ENCODE data around the gene CEP89.
"Not testable (repeated sequence)": the region's sequence is repeated elsewhere in the genome, so short reads cannot be mapped to it uniquely, and the experiment has no call there.

The CEP89 gene

GRCh38 chr19:32868206-32868950 lies 103.4 kb downstream of the CEP89 start:
- no peak for DNase-seq

DNA sequence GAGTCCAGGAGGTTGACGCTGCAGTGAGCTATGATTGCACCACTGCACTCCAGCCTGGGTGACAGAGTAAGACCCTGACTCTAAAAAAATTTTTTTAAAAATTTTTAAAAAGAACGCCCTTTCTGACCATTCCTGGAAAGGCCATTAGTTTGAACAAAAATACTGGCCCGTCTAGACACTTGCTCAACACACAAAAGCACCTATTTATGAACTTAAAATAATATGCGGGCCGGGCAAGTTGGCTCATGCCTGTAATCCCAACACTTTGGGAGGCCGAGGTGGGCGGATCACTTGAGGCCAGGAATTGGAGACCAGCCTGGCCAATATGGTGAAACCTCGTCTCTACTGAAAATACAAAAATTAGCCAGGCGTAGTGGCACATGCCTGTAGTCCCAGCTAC lies 104.3 kb downstream of the CEP89 start:
- DNase-seq = not testable (repeated sequence)

GRCh38 chr19:32866564-32867265 lies 105.0 kb downstream of the CEP89 start:
- DNase-seq = no peak

GRCh38 chr19:32866061-32866460 lies 105.7 kb downstream of the CEP89 start:
- DNase-seq = no peak

DNA sequence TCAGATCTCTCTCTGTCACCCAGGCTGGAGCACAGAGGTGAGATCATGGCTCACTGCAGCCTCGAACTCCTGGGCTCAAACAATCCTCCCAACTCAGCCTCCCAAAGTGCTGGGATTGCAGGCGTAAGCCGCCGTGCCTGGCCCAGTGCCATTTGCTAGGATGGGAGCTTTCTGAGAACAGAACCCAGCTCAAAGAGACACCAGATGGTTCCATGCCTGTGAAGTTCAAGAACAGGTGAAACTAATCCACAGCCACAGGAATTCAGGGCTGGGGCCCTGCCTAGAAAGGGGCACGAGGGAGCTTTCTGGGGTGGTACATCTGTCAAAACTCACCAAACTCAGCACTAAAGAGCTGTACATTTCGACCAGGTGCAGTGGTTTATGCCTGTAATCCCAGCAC lies 106.4 kb downstream of the CEP89 start:
- DNase-seq = no peak

- no peak for DNase-seq
Measured at GRCh38 chr19:32864318-32865007, 107.3 kb downstream of the CEP89 start.

DNA sequence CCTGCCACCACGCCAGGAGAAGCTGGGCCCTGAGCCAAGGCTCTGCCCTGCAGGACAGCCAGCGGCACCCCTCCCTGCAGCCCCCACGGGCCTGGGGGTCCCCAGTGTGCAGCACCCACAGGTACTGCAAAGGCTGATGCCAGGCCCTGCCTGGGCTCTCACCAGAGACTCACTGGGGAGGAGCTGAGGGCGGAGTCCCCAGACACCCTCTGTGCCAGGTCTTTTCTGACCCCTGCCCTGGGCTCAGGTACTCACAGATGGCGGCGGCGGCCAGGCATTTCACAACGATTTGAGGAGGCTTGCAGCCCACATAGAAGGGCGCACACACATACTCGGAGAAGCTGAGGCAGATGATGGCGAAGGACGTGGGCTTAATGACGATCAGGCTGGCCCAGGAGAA lies 107.9 kb downstream of the CEP89 start:
- DNase-seq = no peak

DNA sequence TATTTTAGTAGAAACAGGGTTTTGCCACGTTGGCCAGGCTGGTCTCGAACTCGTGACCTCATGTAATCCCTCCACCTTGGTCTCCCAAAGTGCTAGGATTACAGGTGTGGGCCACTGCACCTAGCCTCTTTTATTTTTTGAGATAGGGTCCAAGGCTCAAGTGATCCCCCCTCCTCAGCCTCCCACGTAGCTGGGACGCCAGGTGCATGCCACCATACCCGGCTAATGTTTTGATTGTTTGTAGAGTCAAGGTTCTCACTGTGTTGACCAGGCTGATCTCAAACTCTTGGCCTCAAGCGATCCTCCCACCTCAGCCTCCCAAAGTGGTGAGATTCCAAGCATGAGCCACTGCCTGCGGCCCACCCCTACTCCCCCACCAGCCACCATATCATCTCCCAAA lies 108.5 kb downstream of the CEP89 start:
- DNase-seq = no peak

GRCh38 chr19:32862741-32863140 lies 109.0 kb downstream of the CEP89 start:
- DNase-seq = no peak

GRCh38 chr19:32862173-32862572 lies 109.6 kb downstream of the CEP89 start:
- DNase-seq = no peak

DNA sequence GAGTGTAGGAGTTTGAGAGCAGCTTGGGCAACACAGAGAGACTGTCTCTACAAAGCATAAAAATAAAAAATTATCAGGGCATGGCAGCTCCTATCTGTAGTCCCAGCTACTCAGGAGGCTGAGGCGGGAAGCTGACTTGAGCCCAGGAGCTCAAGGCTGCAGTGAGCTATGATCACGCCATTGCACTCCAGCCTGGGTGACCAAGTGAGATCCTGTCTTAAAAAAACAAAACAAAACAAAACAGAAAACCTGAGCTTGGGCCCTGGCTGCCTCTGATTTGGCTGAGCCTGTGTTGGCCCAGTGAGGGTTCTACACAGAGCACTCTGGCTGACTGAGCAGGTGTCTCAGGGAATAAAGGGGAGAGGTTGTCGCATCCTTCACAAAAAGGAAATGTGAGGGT lies 110.2 kb downstream of the CEP89 start:
- DNase-seq = no peak

DNA sequence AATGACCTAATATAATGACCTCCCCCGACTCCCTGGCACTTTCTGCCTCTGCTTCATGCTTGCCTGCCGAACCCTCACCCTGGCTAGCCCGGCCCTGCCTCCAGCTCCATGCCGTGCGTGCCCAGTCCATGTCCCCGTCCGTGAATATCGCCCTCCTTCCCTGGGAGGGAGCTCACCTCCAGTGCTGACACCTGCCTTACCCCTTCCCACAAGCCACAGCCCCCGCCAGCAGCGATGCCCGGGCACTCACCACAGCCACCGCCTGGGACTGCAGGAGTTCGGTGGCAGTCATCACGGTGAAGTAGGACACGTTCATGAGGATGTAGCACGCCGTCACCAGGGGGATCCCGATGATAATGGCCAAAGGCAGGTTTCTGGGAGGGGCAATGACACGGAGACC lies 112.2 kb downstream of the CEP89 start:
- no peak for DNase-seq

- DNase-seq = no peak
Measured at GRCh38 chr19:32858559-32858958, 113.2 kb downstream of the CEP89 start.

DNA sequence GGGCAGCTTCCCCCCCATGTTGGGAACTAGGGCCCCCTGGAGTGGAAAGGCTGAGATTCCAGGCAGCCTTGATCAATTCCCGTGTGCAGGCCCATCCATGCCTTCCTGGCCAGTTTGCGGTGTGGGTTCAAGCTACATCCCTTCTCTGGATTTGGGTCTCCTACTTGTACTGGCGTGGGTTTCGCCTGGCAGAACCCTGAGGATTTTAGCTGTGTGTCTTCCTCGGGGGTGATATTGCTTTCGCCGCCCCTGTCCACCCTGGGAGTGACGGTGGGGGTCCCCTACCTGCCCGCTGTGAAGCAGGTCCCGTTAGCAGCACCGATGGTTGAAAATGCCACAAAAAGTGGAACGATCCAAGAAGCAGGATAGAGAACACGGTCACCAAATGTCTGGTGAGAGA lies 113.6 kb downstream of the CEP89 start:
- DNase-seq = no peak

DNA sequence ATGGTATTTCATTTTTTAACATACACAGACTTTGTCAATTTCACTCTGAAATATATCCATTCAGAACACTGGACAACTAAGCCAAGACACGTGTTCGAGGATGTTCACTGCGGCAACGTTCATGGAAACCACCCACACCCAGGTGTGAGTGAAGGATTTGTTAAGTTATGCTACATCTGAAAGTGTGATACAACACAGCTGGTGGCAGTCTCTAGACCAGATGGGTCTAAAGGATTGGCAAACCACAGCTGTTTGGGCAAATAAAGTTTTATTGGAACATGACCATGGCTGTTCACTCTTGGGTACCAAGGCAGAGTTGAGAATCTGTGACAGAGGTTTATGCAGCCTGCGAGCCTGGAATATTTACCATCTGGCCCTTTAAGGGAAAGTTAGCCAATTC lies 114.2 kb downstream of the CEP89 start:
- no peak for DNase-seq

GRCh38 chr19:32856818-32857217 lies 114.9 kb downstream of the CEP89 start:
- not testable (repeated sequence) for DNase-seq

- no peak for DNase-seq
Measured at GRCh38 chr19:32852216-32852615, 119.5 kb downstream of the CEP89 start.

DNA sequence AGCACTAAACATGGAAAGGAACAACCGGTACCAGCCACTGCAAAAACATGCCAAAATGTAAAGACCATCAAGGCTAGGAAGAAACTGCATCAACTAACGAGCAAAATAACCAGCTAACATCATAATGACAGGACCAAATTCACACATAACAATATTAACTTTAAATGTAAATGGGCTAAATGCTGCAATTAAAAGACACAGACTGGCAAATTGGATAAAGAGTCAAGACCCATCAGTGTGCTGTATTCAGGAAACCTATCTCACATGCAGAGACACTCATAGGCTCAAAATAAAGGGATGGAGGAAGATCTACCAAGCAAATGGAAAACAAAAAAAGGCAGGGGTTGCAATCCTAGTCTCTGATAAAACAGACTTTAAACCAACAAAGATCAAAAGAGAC lies 123.7 kb downstream of the CEP89 start:
- not testable (repeated sequence) for DNase-seq

DNA sequence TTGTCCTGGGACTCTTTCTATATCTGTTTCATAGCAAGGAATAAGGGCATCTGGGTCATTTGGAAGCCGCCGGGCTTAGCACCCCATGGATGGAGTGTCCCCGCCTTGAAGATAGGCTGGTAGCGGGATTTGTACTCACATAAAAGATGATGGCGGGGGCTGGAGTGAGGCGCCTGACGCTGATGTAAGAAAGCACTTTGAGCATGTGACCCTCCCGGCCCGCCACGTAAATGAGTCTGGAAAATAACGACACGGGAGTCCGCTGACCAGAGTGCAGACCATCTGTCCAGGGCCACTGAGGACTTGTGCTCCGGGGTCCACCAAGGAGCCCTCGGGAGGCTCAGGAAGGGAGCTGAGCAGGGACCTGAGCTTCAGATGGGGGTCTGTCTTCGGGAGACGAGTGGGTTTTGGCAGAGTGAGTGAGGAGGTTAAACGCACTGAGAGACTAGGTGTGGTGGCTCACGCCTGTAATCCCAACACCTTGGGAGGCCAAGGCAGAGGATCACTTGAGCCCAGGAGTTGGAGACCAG lies 128.0 kb downstream of the CEP89 start:
- no peak for DNase-seq

DNA sequence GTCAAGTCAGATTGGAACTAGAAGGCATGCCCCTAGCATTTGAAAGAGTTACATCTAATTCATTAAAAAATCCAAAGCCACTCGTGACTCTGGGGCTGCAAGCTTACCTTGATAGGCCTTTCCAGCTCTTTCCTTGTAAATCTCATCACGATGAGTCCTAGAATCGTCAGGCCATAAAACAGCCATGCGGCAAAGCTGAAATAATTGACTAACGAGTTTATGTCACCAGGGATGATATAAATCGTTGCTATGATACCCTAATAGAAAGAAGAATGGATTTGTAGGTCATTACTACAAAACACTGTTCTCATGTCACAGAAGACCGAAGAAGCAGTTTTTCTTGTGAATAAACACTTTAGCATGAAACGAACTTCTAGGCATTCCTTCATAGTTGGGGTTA lies 129.7 kb downstream of the CEP89 start:
- no peak for DNase-seq

DNA sequence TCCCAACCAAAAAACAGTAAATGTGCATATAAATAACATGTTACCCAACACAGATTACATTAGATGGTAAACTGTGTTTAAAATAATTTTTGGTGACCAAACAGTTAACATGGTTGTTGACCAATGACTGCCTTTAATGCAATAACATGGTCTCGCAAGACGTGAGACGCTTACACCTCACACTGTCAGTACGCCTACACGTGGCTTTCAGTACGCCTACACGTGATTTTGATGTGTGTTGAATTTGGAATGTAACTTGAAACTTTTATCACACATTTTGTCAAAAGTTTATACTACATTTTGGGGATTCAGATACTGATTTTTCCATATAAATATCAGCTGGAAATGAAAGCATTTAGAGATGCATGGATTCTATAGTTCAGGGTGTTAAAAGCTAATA lies 134.2 kb downstream of the CEP89 start:
- no peak for DNase-seq

DNA sequence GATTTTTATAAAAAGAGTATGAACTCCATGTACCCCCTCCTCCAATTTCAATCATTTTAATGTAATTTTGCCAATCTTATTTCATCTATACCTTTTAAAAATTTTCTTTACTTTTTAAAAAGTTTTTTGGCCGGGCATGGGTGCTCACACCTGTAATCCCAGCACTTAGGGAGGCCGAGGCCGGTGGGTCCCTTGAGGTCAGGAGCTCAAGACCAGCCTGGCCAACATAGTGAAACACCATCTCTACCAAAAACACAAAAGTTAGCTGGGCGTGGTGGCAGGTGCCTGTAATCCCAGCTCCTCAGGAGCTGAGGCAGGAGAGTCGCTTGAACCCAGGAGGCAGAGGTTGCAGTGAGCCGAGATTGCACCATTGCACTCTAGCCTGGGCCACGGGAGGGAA lies 138.4 kb downstream of the CEP89 start:
- not testable (repeated sequence) for DNase-seq

DNA sequence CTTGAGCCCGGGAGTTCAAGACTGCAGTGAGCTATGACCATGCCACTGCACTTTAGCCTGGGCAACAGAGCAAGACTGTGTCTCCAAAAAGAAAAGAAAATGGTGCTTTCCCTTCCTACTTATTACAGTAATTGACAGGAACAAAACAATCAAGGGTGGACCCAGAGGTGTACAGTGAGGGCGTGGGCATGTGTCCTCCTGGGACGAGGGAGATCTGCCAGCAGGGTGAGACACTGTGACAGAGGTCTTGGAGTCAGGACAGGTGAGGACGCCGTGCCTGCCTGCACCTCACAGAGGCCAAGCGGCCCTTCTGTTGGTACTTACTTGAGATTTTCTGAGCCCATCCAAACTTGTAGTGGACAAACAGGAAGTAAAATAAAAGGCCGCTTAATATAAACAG lies 138.9 kb downstream of the CEP89 start:
- not testable (repeated sequence) for DNase-seq

DNA sequence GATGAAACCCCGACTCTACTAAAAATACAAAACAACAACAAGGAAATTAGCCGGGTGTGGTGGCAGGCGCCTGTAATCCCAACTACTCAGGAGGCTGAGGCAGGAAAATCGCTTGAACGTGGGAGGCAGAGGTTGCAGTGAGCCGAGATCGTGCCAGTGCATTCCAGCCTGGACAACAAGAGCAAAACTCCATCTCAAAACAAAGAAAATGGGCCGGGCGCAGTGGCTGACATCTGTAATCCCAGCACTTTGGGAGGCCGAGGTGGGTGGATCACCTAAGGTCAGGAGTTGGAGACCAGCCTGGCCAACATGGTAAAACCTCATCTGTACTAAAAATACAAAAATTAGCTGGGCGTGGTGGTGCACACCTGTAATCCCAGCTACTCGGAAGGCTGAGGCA lies 139.7 kb downstream of the CEP89 start:
- DNase-seq = not testable (repeated sequence)
